OCI-LY3 (cell line): ENCODE data around the gene ABHD8.
A peak's percentile ranks its signal among the peaks of the same experiment; 100 is the strongest.

ENCODE experiments used
- H2AFZ ChIP-seq: fragments of 200-600, 300-600 bp; shearing (Covaris generic); 2 replicates; pipeline ENCODE4 v1.6.0; 2014; ENCODE audit warnings: antibody characterized with exemption, low read depth, low read length
- H3K27ac ChIP-seq: fragments of 200-600, 300-600 bp; sonication (generic); 2 replicates; pipeline ENCODE4 v1.5.1; 2014; ENCODE audit warnings: mild to moderate bottlenecking, low read length, moderate library complexity, mixed read lengths
- H3K27me3 ChIP-seq: fragments of 200-600, 300-600 bp; sonication (generic); 2 replicates; pipeline ENCODE4 v1.6.1; 2014; ENCODE audit warnings: low read depth, low read length, mixed read lengths
- H3K36me3 ChIP-seq: fragments of 200-600, 300-600 bp; sonication (generic); replicated peaks from 2 replicates; pipeline ENCODE3; 2014; ENCODE audit warnings: low read depth, low read length, mixed read lengths
- H3K4me1 ChIP-seq: fragments of 300-600, 200-600 bp; sonication (generic); 2 replicates; pipeline ENCODE4 v1.6.1; 2014; ENCODE audit warnings: low read length, mixed read lengths
- H3K4me2 ChIP-seq: fragments of 200-600, 300-600 bp; sonication (generic); 2 replicates; pipeline ENCODE4 v1.6.1; 2014; ENCODE audit warnings: low read length, mixed read lengths
- H3K4me3 ChIP-seq: fragments of 300-600, 200-600 bp; sonication (generic); 2 replicates; pipeline ENCODE4 v1.5.1; 2014; ENCODE audit warnings: antibody characterized with exemption, mild to moderate bottlenecking, low read length, moderate library complexity
- H3K79me2 ChIP-seq: fragments of 300-600, 200-600 bp; shearing (Covaris generic); 2 replicates; pipeline ENCODE4 v1.6.1; 2014; ENCODE audit warnings: mild to moderate bottlenecking, low read length, mixed read lengths
- H3K9ac ChIP-seq: fragments of 300-600, 200-600 bp; shearing (Covaris generic); 2 replicates; pipeline ENCODE4 v1.6.0; 2014; ENCODE audit warnings: mild to moderate bottlenecking, low read length, moderate library complexity
- H3K9me3 ChIP-seq: fragments of 200-600, 300-600 bp; shearing (Covaris generic); 2 replicates; pipeline ENCODE4 v1.6.1; 2014; ENCODE audit warnings: low read length, mixed read lengths; ENCODE audit not compliant: insufficient read depth
- H4K20me1 ChIP-seq: fragments of 200-600, 300-600 bp; sonication (generic); 2 replicates; pipeline ENCODE4 v1.6.1; 2016; ENCODE audit warnings: low read length, mixed read lengths; ENCODE audit not compliant: insufficient read depth
- CTCF ChIP-seq: fragments of 200-600, 300-600 bp; sonication (generic); IDR thresholded peaks from 2 replicates; pipeline ENCODE4 v1.5.1; 2014; ENCODE audit warnings: antibody characterized with exemption, low read length, low read depth
- EZH2phosphoT487 ChIP-seq: fragments of 200-600 bp; shearing (Covaris generic); IDR thresholded peaks from 2 replicates; pipeline ENCODE4 v1.6.1; 2018; ENCODE audit warnings: antibody characterized with exemption, mixed run types, low read depth

The ABHD8 gene

GRCh38 chr19:17303167-17303939, at the start of gene ABHD8:
ABHD8 (minus strand) TSS chr19:17303425; CDS start chr19:17301616, 1,809 bp downstream.
- H3K79me2 ChIP-seq: peaks cover 17% of the 10 kb centered on the region
- TF ChIP-seq EZH2phosphoT487 (no peak), CTCF (0 out of 2 replicates have a peak, but pooled peaks have one; percentile 7)
- no peak within 1 kb of the TSS for H3K27ac ChIP-seq
- no peaks in the 10 kb centered on the region for H3K27me3 ChIP-seq
- H3K4me2 ChIP-seq: peak within 1 kb of the TSS; percentile 73
- no peaks in the 10 kb centered on the region for H4K20me1 ChIP-seq
- no peak within 1 kb of the TSS; the same call in 1 of the 2 replicates for H2AFZ ChIP-seq
- peak within 1 kb of the TSS; percentile 82 for H3K4me3 ChIP-seq
- peaks cover 2% of the 10 kb centered on the region for H3K36me3 ChIP-seq
- peak within 1 kb of the TSS; percentile 60 for H3K9ac ChIP-seq
- H3K4me1 ChIP-seq: peaks cover 24% of the 10 kb centered on the region
- peaks cover 1% of the 10 kb centered on the region; the same call in 1 of the 2 replicates for H3K9me3 ChIP-seq

- Histone ChIP-seq H3K79me2 (no peaks in the 10 kb centered on the region), H3K36me3 (no peaks in the 10 kb centered on the region), H3K9me3 (no peaks in the 10 kb centered on the region), H3K4me3 (no peak overlapping the region), H3K27me3 (peaks cover 8% of the 10 kb centered on the region; the same call in 1 of the 2 replicates), H3K9ac (no peak overlapping the region), H3K4me2 (no peak overlapping the region), H3K4me1 (no peaks in the 10 kb centered on the region), H4K20me1 (no peaks in the 10 kb centered on the region), H3K27ac (no peak overlapping the region), H2AFZ (no peak overlapping the region)
- TF ChIP-seq CTCF (no peak), EZH2phosphoT487 (no peak)
Observed at GRCh38 chr19:17352608-17353280, 49.5 kb upstream of the ABHD8 start.

- Histone ChIP-seq H3K4me1 (peaks cover 7% of the 10 kb centered on the region), H3K36me3 (no peaks in the 10 kb centered on the region), H3K9me3 (no peaks in the 10 kb centered on the region), H3K9ac (no peak overlapping the region), H3K27ac (no peak overlapping the region), H3K4me2 (no peak overlapping the region), H3K79me2 (no peaks in the 10 kb centered on the region), H4K20me1 (no peaks in the 10 kb centered on the region), H3K4me3 (no peak overlapping the region), H3K27me3 (peaks cover 8% of the 10 kb centered on the region; the same call in 1 of the 2 replicates), H2AFZ (no peak overlapping the region)
- TF ChIP-seq CTCF (no peak), EZH2phosphoT487 (no peak)
Observed at GRCh38 chr19:17351815-17352435, 48.7 kb upstream of the ABHD8 start.

- Histone ChIP-seq H3K4me3 (no peak overlapping the region), H3K79me2 (no peaks in the 10 kb centered on the region), H3K9me3 (no peaks in the 10 kb centered on the region), H2AFZ (no peak overlapping the region), H3K9ac (no peak overlapping the region), H3K4me1 (peaks cover 13% of the 10 kb centered on the region), H4K20me1 (no peaks in the 10 kb centered on the region), H3K27ac (no peak overlapping the region), H3K36me3 (peaks cover 2% of the 10 kb centered on the region), H3K4me2 (no peak overlapping the region), H3K27me3 (peaks cover 8% of the 10 kb centered on the region; the same call in 1 of the 2 replicates)
- no peak for TF ChIP-seq EZH2phosphoT487
- no peak for TF ChIP-seq CTCF
Observed at GRCh38 chr19:17348700-17349099, 45.5 kb upstream of the ABHD8 start.
